Heart left ventricle (tissue), 16 donors: ENCODE results near the gene FAM3D. TPM values are rescaled to one million over a fixed set of nuclear protein-coding genes. Genes with fewer than 3 reads are reported as not detected.

ENCODE experiments used
- ATAC-seq, 4 donors: fragments of 200-7000 bp; cut with Tn5 transposase; one replicate each; pipeline ENCODE4 v1.9.1; 2020 to 2022; ENCODE audit warnings: moderate library complexity in 4 of 4, mild to moderate bottlenecking in 3 of 4, moderate number of reproducible peaks in 1 of 4
- DNase-seq, 5 donors: peaks; one replicate each; pipeline ENCODE4 v3.0.0-alpha.2; 2020
- H3K27ac ChIP-seq, 12 donors: fragments of 200-600 bp; sonication (generic) in 4 of 12; one replicate each; pipeline versions ENCODE4 v1.5.0 to v1.8.0; 2016 to 2022; ENCODE audit warnings: mild to moderate bottlenecking in 2 of 12
- H3K27me3 ChIP-seq, 9 donors: fragments of 200-600 bp; sonication (generic) in 2 of 9; one replicate each; pipeline versions ENCODE4 v1.5.1 to v1.8.0; 2016 to 2022; ENCODE audit warnings: mild to moderate bottlenecking in 3 of 9
- H3K36me3 ChIP-seq, 9 donors: fragments of 200-600 bp; sonication (generic) in 2 of 9; one replicate each; pipeline versions ENCODE4 v1.5.0 to v1.8.0; 2018 to 2022; ENCODE audit warnings: mild to moderate bottlenecking in 2 of 9
- H3K4me1 ChIP-seq, 12 donors: fragments of 200-600 bp; sonication (generic) in 4 of 12; one replicate each; pipeline versions ENCODE4 v1.5.0 to v1.8.0; 2016 to 2022; ENCODE audit warnings: mild to moderate bottlenecking in 3 of 12
- H3K4me3 ChIP-seq, 12 donors: fragments of 200-600 bp; sonication (generic) in 4 of 12; one replicate each; pipeline versions ENCODE4 v1.5.0 to v1.8.0; 2017 to 2022; ENCODE audit warnings: mild to moderate bottlenecking in 9 of 12, moderate library complexity in 4 of 12
- H3K9me3 ChIP-seq, 12 donors: fragments of 200-600 bp; sonication (generic) in 4 of 12; one replicate each; pipeline versions ENCODE4 v1.5.0 to v1.8.0; 2016 to 2022; ENCODE audit warnings: mild to moderate bottlenecking in 1 of 12
- CTCF ChIP-seq, 12 donors: fragments of 200-600 bp; sonication (generic) in 4 of 12; IDR thresholded peaks; one replicate each; pipeline versions ENCODE4 v1.5.0 to v1.8.0; 2018 to 2022; ENCODE audit warnings: antibody characterized with exemption in 12 of 12, mild to moderate bottlenecking in 5 of 12
- POLR2A ChIP-seq, 2 donors: fragments of 450-650 bp; IDR thresholded peaks; one replicate each; pipeline ENCODE4 v1.6.1; 2017; ENCODE audit warnings: antibody characterized with exemption in 2 of 2, mild to moderate bottlenecking in 2 of 2, moderate library complexity in 2 of 2
- WGBS, 4 donors: extraction: QIAGEN DNeasy Blood & Tissue Kit in 2 of 4; methylation state at CpG; one replicate each; pipeline versions ENCODE4 v1.1.5 to v1.1.7; 2013 to 2018; 5-methylcytosine and 5-hydroxymethylcytosine counted together
- intact Hi-C, 10 donors: fragments of 100-400 bp; cut with DNase I; formaldehyde crosslinking; loops; one replicate each; pipeline versions ENCODE4 v1.11.1 to v1.14.2; 2022
- polyA plus RNA-seq, 2 donors: library from polyadenylated mRNA; stranded (reverse); fragments of 200-250 nt; gene quantifications; one replicate each; pipeline ENCODE4 v1.2.3, GENCODE V29; 2013
- total RNA-seq, 9 donors: library from RNA; depleted of rRNA in 2 of 9; stranded (reverse); fragments of >200 nt in 2 of 9; fragmentation: NEBNext Ultra II Directional in 3 of 9; extraction: Animal tissue kit (Norgen Biotek cat#: 25700) in 3 of 9; gene quantifications; one replicate each; pipeline versions ENCODE4 v1.1.0 to v1.2.4, GENCODE V29; 2016 to 2023
- donor health status: ischemic (EF 13 %, LVEDD 7.1; RV severe dilation, severe dysfunction).
- donor health status: healthy with polysubstance abuse.
- donor health status: DM: no; HTN: yes; CAD: no.
- donor health status: DM: no; HTN: no; CAD: no.
- donor health status: ischemic (EF 25% LVEDD 6.9; RV normal size, moderate dysfunction).
- donor health status: ischemic (EF 25% LVEDD 5.7; RV mildly dilated, moderate dysfunction).
- donor health status: healthy.
- donor health status: DM: yes; HTN: yes; CAD: no.
- donor health status: ischemic (EF 35%, LVEDD 5.7; RV mildly dilated, moderate dysfunction).
- donor health status: nonischemic (EF 11% LVEDD 7.7; RV severe dilation, severe dysfunction).
- donor health status: DM: yes; HTN: yes; CAD: no.
- donor health status: PGD.
- donor health status: ischemic (EF 29% LVEDD 5.4; RV normal size, mild dysfunction).
- donor health status: nonischemic (EF 23%, LVEDD 6.1; RV moderate dilation, normal function).

The FAM3D gene
- total and polyA plus RNA-seq, 11 donors, result 0.06 TPM; not detected in 10

GRCh38 chr3:58608648-58609047, 57.9 kb downstream of the FAM3D start:
- Histone ChIP-seq H3K4me3 (no peak overlapping the region), H3K9me3 (no peaks in the 10 kb centered on the region), H3K36me3 (no peaks in the 10 kb centered on the region), H3K27ac (peak overlapping the region in 10 of 12 donors; percentile 19 to 78 (median 56)), H3K27me3 (no peaks in the 10 kb centered on the region), H3K4me1 (peaks cover 0 to 40% (median 10%) of the 10 kb centered on the region in 12 donors)
- WGBS, 4 donors, result 48 to 66% (median 56%) methylated on average over 5 of the region's 5 CpGs
- intact Hi-C loops, result no loop called here
- TF ChIP-seq CTCF (IDR thresholded peaks at IDR 0.05) (no peak), POLR2A (IDR thresholded peaks at IDR 0.05) (no peak)
- DNase-seq, result peak in 4 of 5 donors; percentile 55 to 82 (median 66)
- ATAC-seq, result peak; percentile 56 to 73 (median 62)

GRCh38 chr3:58607816-58608215, 58.8 kb downstream of the FAM3D start:
- H3K27ac ChIP-seq, result peak overlapping the region in 1 of 12 donors; percentile 61
- H3K36me3 ChIP-seq, result no peaks in the 10 kb centered on the region
- 80 to 85% (median 82%) methylated on average over 4 of the region's 4 CpGs for WGBS, 4 donors
- DNase-seq (no peak), ATAC-seq (no peak)
- no peaks in the 10 kb centered on the region for H3K9me3 ChIP-seq
- H3K4me1 ChIP-seq, result peaks cover 0 to 31% (median 9%) of the 10 kb centered on the region in 12 donors
- TF ChIP-seq CTCF (IDR thresholded peaks at IDR 0.05), result no peak
- TF ChIP-seq POLR2A (IDR thresholded peaks at IDR 0.05), result no peak
- intact Hi-C loops, result no loop called here
- H3K4me3 ChIP-seq, result no peak overlapping the region
- H3K27me3 ChIP-seq, result no peaks in the 10 kb centered on the region

GRCh38 chr3:58606693-58607092, 59.9 kb downstream of the FAM3D start:
- TF ChIP-seq POLR2A (IDR thresholded peaks at IDR 0.05), result no peak
- TF ChIP-seq CTCF (IDR thresholded peaks at IDR 0.05), result no peak
- Histone ChIP-seq H3K4me1 (peaks cover 0 to 29% (median 9%) of the 10 kb centered on the region in 12 donors), H3K27me3 (no peaks in the 10 kb centered on the region), H3K27ac (no peak overlapping the region), H3K9me3 (no peaks in the 10 kb centered on the region), H3K4me3 (no peak overlapping the region), H3K36me3 (no peaks in the 10 kb centered on the region)
- 82 to 100% (median 91%) methylated on average over 1 of the region's 1 CpG for WGBS, 4 donors
- ATAC-seq (no peak), DNase-seq (no peak)
- intact Hi-C loops, result no loop called here

- DNase-seq (no peak), ATAC-seq (no peak)
- intact Hi-C loops, result no loop called here
- TF ChIP-seq CTCF (IDR thresholded peaks at IDR 0.05) (no peak), POLR2A (IDR thresholded peaks at IDR 0.05) (no peak)
- Histone ChIP-seq H3K27me3 (no peaks in the 10 kb centered on the region), H3K4me1 (peaks cover 0 to 11% (median 2%) of the 10 kb centered on the region in 12 donors), H3K4me3 (no peak overlapping the region), H3K27ac (no peak overlapping the region), H3K36me3 (no peaks in the 10 kb centered on the region), H3K9me3 (no peaks in the 10 kb centered on the region)
- 78 to 88% (median 83%) methylated on average over 6 of the region's 6 CpGs for WGBS, 4 donors
These were observed 62.5 kb downstream of the FAM3D start for GRCh38 chr3:58604031-58604430.
